H1 (cell line): ENCODE data around the gene GPC6. TPM values are rescaled to one million over a fixed set of nuclear protein-coding genes. Genes with fewer than 3 reads are reported as not detected.

Experiments
- CTCF ChIA-PET: fragments of 300-600 bp; sonication (Branson Sonifier 250); formaldehyde crosslinking; loops from one replicate; lab custom pipeline; 2021; ENCODE audit not compliant: partially characterized antibody; lab: Charles Lee
- POLR2A ChIA-PET: fragments of 300-600 bp; sonication (Branson Sonifier 250); formaldehyde crosslinking; loops from one replicate; lab custom pipeline; 2021; ENCODE audit warnings: inconsistent platforms; ENCODE audit not compliant: partially characterized antibody; lab: Charles Lee
- DNase-seq, 2 experiments: peaks; one replicate each; pipeline versions ENCODE4 v3.0.0 to v3.0.0-alpha.2; 2010 to 2022; ENCODE audit warnings: low spot score in 2 of 2, low read depth in 1 of 2, mixed read lengths in 1 of 2
- FAIRE-seq: peaks from 2 replicates; lab custom pipeline; 2011; peaks lifted over from hg19 to GRCh38; lab: Jason Lieb, UNC
- H2AFZ ChIP-seq: 2 replicates; pipeline ENCODE4 v1.8.1; 2012; ENCODE audit warnings: low read length, inconsistent platforms
- H2AK5ac ChIP-seq: 2 replicates; pipeline ENCODE4 v1.6.1; 2013; ENCODE audit warnings: low read depth, low read length
- H2BK120ac ChIP-seq: replicated peaks from 2 replicates; pipeline ENCODE3; 2013; ENCODE audit warnings: low read depth, low read length, inconsistent platforms
- H2BK12ac ChIP-seq: 2 replicates; pipeline ENCODE4 v1.6.1; 2013; ENCODE audit warnings: low read depth, low read length
- H2BK15ac ChIP-seq: 2 replicates; pipeline ENCODE4 v1.6.1; 2013; ENCODE audit warnings: low read length
- H2BK20ac ChIP-seq: 2 replicates; pipeline ENCODE4 v1.6.1; 2013; ENCODE audit warnings: low read length
- H2BK5ac ChIP-seq: 2 replicates; pipeline ENCODE4 v1.6.1; 2013; ENCODE audit warnings: low read depth, low read length
- H3K14ac ChIP-seq: 2 replicates; pipeline ENCODE4 v1.6.1; 2013; ENCODE audit warnings: inconsistent platforms; ENCODE audit not compliant: insufficient read length
- H3K18ac ChIP-seq: 2 replicates; pipeline ENCODE4 v1.6.1; 2013; ENCODE audit warnings: low read length; ENCODE audit errors: extremely low read depth
- H3K23ac ChIP-seq: 2 replicates; pipeline ENCODE4 v1.6.1; 2013; ENCODE audit warnings: inconsistent platforms; ENCODE audit not compliant: insufficient read length
- H3K23me2 ChIP-seq: 2 replicates; pipeline ENCODE4 v1.6.1; 2013; ENCODE audit warnings: low read depth, low read length
- H3K27ac ChIP-seq: 2 replicates; pipeline ENCODE4 v1.6.1; 2011; ENCODE audit warnings: low read depth, low read length, inconsistent platforms
- H3K27me3 ChIP-seq, 4 experiments: replicated peaks in 1 of 4; 1 replicate in 1 of 4; 2 replicates in 3 of 4; pipeline versions ENCODE4 v1.6.1 to v1.8.1; 2011 to 2013; ENCODE audit warnings: low read length in 3 of 4, mild to moderate bottlenecking in 3 of 4, inconsistent platforms in 2 of 4, mixed read lengths in 2 of 4, moderate library complexity in 1 of 4; ENCODE audit not compliant: control insufficient read depth in 3 of 4, insufficient read depth in 3 of 4; ENCODE audit errors: extremely low read depth in 1 of 4
- H3K36me3 ChIP-seq, 4 experiments: 2 replicates each; pipeline versions ENCODE4 v1.6.1 to v1.8.1; 2011 to 2013; ENCODE audit warnings: mild to moderate bottlenecking in 4 of 4, low read length in 3 of 4, moderate library complexity in 2 of 4, control low read depth in 1 of 4, inconsistent platforms in 1 of 4; ENCODE audit not compliant: insufficient read depth in 4 of 4, control insufficient read depth in 2 of 4
- H3K4ac ChIP-seq: replicated peaks from 2 replicates; pipeline ENCODE3; 2013; ENCODE audit warnings: low read length, low read depth, mixed read lengths, inconsistent platforms; ENCODE audit not compliant: insufficient read length
- H3K4me1 ChIP-seq, 4 experiments: replicated peaks in 1 of 4; 1 replicate in 1 of 4; 2 replicates in 3 of 4; pipeline versions ENCODE4 v1.6.1 to v1.8.1; 2011 to 2013; ENCODE audit warnings: low read length in 3 of 4, inconsistent platforms in 2 of 4, mixed read lengths in 1 of 4; ENCODE audit not compliant: insufficient read depth in 4 of 4, control insufficient read depth in 3 of 4
- H3K4me2 ChIP-seq, 2 experiments: 2 replicates each; pipeline versions ENCODE4 v1.6.1 to v1.8.1; 2011 to 2013; ENCODE audit warnings: low read depth in 2 of 2, low read length in 2 of 2, control low read depth in 1 of 2, inconsistent platforms in 1 of 2, mild to moderate bottlenecking in 1 of 2; ENCODE audit not compliant: insufficient read depth in 1 of 2
- H3K4me3 ChIP-seq, 4 experiments: fragments of 200-600, 300-600 bp in 1 of 4; sonication (generic), shearing (Covaris generic), sonication (Bioruptor Twin) in 1 of 4; 2 replicates each; pipeline versions ENCODE4 v1.5.1 to v1.8.1; 2011 to 2016; ENCODE audit warnings: low read length in 4 of 4, low read depth in 3 of 4, control low read depth in 2 of 4, inconsistent platforms in 2 of 4, mild to moderate bottlenecking in 2 of 4, mixed read lengths in 1 of 4, moderate library complexity in 1 of 4; ENCODE audit not compliant: insufficient read depth in 2 of 4; ENCODE audit errors: extremely low read depth in 1 of 4
- H3K56ac ChIP-seq: replicated peaks from 2 replicates; pipeline ENCODE3; 2013; ENCODE audit warnings: low read depth, mild to moderate bottlenecking, mixed read lengths, low read length, inconsistent platforms; ENCODE audit not compliant: insufficient read length
- H3K79me1 ChIP-seq: 2 replicates; pipeline ENCODE4 v1.6.1; 2013; ENCODE audit warnings: low read depth, low read length, control low read depth
- H3K79me2 ChIP-seq, 2 experiments: 2 replicates each; pipeline versions ENCODE4 v1.6.1 to v1.8.1; 2012 to 2013; ENCODE audit warnings: low read length in 2 of 2, mild to moderate bottlenecking in 2 of 2, inconsistent platforms in 1 of 2; ENCODE audit not compliant: insufficient read depth in 2 of 2, control insufficient read depth in 1 of 2
- H3K9ac ChIP-seq, 4 experiments: replicated peaks in 1 of 4; 1 replicate in 1 of 4; 2 replicates in 3 of 4; pipeline versions ENCODE4 v1.6.1 to v1.8.1; 2011 to 2013; ENCODE audit warnings: low read depth in 3 of 4, low read length in 3 of 4, control low read depth in 2 of 4, mild to moderate bottlenecking in 2 of 4, moderate library complexity in 2 of 4, inconsistent platforms in 1 of 4; ENCODE audit errors: extremely low read depth in 1 of 4
- H3K9me3 ChIP-seq, 2 experiments: 2 replicates each; pipeline versions ENCODE4 v1.6.1 to v1.8.1; 2012 to 2013; ENCODE audit warnings: mild to moderate bottlenecking in 2 of 2, moderate library complexity in 2 of 2, control low read depth in 1 of 2, inconsistent platforms in 1 of 2, low read depth in 1 of 2, low read length in 1 of 2, mixed read lengths in 1 of 2; ENCODE audit not compliant: insufficient read depth in 2 of 2
- H4K20me1 ChIP-seq, 2 experiments: replicated peaks in 1 of 2; 2 replicates each; pipeline versions ENCODE3 to v1.8.1; 2011 to 2013; ENCODE audit warnings: inconsistent platforms in 2 of 2, low read length in 2 of 2, mild to moderate bottlenecking in 1 of 2; ENCODE audit not compliant: insufficient read depth in 2 of 2, control insufficient read depth in 1 of 2
- H4K5ac ChIP-seq: 2 replicates; pipeline ENCODE4 v1.6.1; 2013; ENCODE audit warnings: low read length, low read depth, mixed read lengths, inconsistent platforms; ENCODE audit not compliant: insufficient read length
- H4K8ac ChIP-seq: 2 replicates; pipeline ENCODE4 v1.8.0; 2013; ENCODE audit warnings: mild to moderate bottlenecking, moderate library complexity, low read length, inconsistent platforms; ENCODE audit not compliant: insufficient read depth; ENCODE audit errors: extremely low read depth
- H4K91ac ChIP-seq: replicated peaks from 2 replicates; pipeline ENCODE3; 2013; ENCODE audit warnings: low read length, mixed read lengths, inconsistent platforms; ENCODE audit not compliant: insufficient read length
- BACH1 ChIP-seq: IDR thresholded peaks from 2 replicates; pipeline ENCODE4 v1.6.1; 2012; ENCODE audit warnings: low read length, improper control_type of control experiment
- CHD1 ChIP-seq: IDR thresholded peaks from 2 replicates; pipeline ENCODE4 v1.6.1; 2012; ENCODE audit warnings: low read depth, low read length, improper control_type of control experiment
- KDM1A ChIP-seq: fragments of 200-600, 300-600 bp; sonication (generic); IDR thresholded peaks from 2 replicates; pipeline ENCODE4 v1.7.1; 2016; ENCODE audit warnings: mild to moderate bottlenecking, low read length, borderline replicate concordance
- RXRA ChIP-seq: IDR thresholded peaks from 2 replicates; pipeline ENCODE4 v1.6.1; 2011; ENCODE audit warnings: low read depth, mild to moderate bottlenecking, low read length, moderate library complexity; ENCODE audit not compliant: insufficient read depth
- SP4 ChIP-seq: IDR thresholded peaks from 2 replicates; pipeline ENCODE4 v1.6.1; 2012; ENCODE audit warnings: low read length, inconsistent platforms
- polyA plus RNA-seq, 7 experiments: library from polyadenylated mRNA; depleted of rRNA in 3 of 7; stranded (reverse) in 5 of 7; unstranded in 2 of 7; fragments of >200 nt in 5 of 7; fragments of 200-250 nt in 2 of 7; gene quantifications; 1 replicate in 5 of 7; 2 replicates in 1 of 7; 4 replicates in 1 of 7; pipeline versions ENCODE4 v1.2.1 to v1.2.3, GENCODE V29; 2011 to 2013; ENCODE audit warnings: missing spikeins in 2 of 7, mixed read lengths in 2 of 7
- total RNA-seq: library from RNA; stranded (reverse); fragmentation: NEBNext Ultra II Directional; extraction: Animal tissue kit (Norgen Biotek cat#: 25700); gene quantifications from 2 replicates; pipeline ENCODE4 v1.2.1, GENCODE V29; 2021

GPC6 gene
- total and polyA plus RNA-seq, 2 of the 8 experiments (the other 6 are each of a cell fraction or from before 2014, with no cell fraction given): 5.4 to 12.0 TPM

DNA sequence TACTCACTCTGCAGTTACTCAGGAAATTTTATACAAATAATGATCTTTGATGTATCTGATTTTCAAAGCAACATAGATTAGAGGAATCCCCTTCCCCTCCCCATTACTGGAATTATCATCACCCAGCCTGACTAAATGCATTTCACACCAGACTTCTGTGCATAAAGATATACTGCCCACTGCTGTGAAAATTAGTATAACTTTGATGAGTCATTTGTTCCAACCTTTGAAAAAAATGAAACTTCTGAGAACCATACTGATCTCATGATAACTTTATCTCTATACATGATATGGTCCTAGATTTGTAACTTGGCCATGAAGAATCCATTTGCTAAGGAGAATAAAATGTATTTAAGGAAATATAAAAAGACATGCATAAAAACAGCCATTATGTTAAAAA lies 63.9 kb downstream of the GPC6 start:
- Histone ChIP-seq H3K4me2 (no peak overlapping the region), H2BK5ac (no peak overlapping the region), H4K8ac (no peak overlapping the region), H3K27ac (no peak overlapping the region), H4K5ac (no peak overlapping the region), H3K14ac (no peak overlapping the region), H4K20me1 (no peaks in the 10 kb centered on the region), H3K9ac (no peak overlapping the region), H2BK15ac (no peak overlapping the region), H2AK5ac (no peak overlapping the region), H3K4me1 (peaks cover 0 to 5% (median 0%) of the 10 kb centered on the region in 4 experiments; a peak in 1 of 7 replicates), H3K27me3 (no peaks in the 10 kb centered on the region), H2BK120ac (no peak overlapping the region), H2AFZ (no peak overlapping the region), H3K4ac (no peak overlapping the region), H3K56ac (no peak overlapping the region), H3K4me3 (no peak overlapping the region), H3K79me2 (no peaks in the 10 kb centered on the region), H3K23ac (no peak overlapping the region), H3K9me3 (no peaks in the 10 kb centered on the region), H4K91ac (no peak overlapping the region), H3K79me1 (no peaks in the 10 kb centered on the region), H3K36me3 (no peaks in the 10 kb centered on the region), H2BK20ac (no peak overlapping the region), H3K23me2 (no peaks in the 10 kb centered on the region), H3K18ac (no peak overlapping the region), H2BK12ac (no peak overlapping the region)
- FAIRE-seq (no peak), DNase-seq (no peak)
- TF ChIP-seq CHD1 (no peak), SP4 (no peak), RXRA (no peak), BACH1 (no peak), KDM1A (no peak)
- ChIA-PET POLR2A (no interaction called here), CTCF (no interaction called here)
